Measurements from ENCODE around the gene HSD11B1L. TPM values are rescaled to one million over a fixed set of nuclear protein-coding genes. Genes with fewer than 3 reads are reported as not detected.

The HSD11B1L gene
- 2.4 TPM for total RNA-seq
- 1 to 10 TPM; 1.8 to 3.0 (median 2.3) TPM for polyA plus RNA-seq

GRCh38 chr19:5680437-5681368, at the start of gene HSD11B1L, which contains the start of gene MICOS13:
Gene HSD11B1L (plus strand): TSS chr19:5681027. CDS start chr19:5684833, 3,806 bp downstream.
Gene MICOS13 (minus strand): TSS chr19:5680516. CDS start chr19:5680486, 30 bp downstream.
- Histone ChIP-seq H3K36me3 (ENCODE audit: control insufficient read depth, insufficient read depth, low read length) (no peaks in the 10 kb centered on the region), H3K9me3 (ENCODE audit: control insufficient read depth in 2 of 2, low read length in 2 of 2) (no peaks in the 10 kb centered on the region), H3K4me1 (ENCODE audit: control insufficient read depth, insufficient read depth, low read length, poor library complexity, severe bottlenecking) (peaks cover 18% of the 10 kb centered on the region), H3K4me3 (ENCODE audit: low read depth, low read length) (peak within 1 kb of the TSS; percentile 80), H3K27ac (ENCODE audit: insufficient read depth, low read length, poor library complexity, severe bottlenecking) (peak within 1 kb of the TSS; percentile 97), H3K27me3 (ENCODE audit: control insufficient read depth, insufficient read depth, low read length) (no peaks in the 10 kb centered on the region)
- peak; percentile 97 to 99 (median 99) for DNase-seq
- Mint-ChIP-seq H3K9me3 (peaks cover 0 to 3% (median 0%) of the 10 kb centered on the region in 7 donors), H3K27ac (peak within 1 kb of the TSS; percentile 92 to 100 (median 99)), H3K27me3 (peaks cover 8% of the 10 kb centered on the region), H3K4me1 (peaks cover 0 to 35% (median 18%) of the 10 kb centered on the region in 4 donors), H3K36me3 (no peaks in the 10 kb centered on the region), H3K4me3 (peak within 1 kb of the TSS; percentile 92 to 94 (median 94))
- peak; percentile 95 to 97 for ATAC-seq (ENCODE audit: low read depth in 2 of 2)

GRCh38 chr19:5631567-5632240, 49.1 kb upstream of the HSD11B1L start:
- ATAC-seq (ENCODE audit: low read depth in 2 of 2) = no peak
- no peak overlapping the region for H3K27ac ChIP-seq (ENCODE audit: insufficient read depth, low read length, poor library complexity, severe bottlenecking)

GRCh38 chr19:5632241-5632612, 48.6 kb upstream of the HSD11B1L start:
- no peak for DNase-seq
- H3K27ac ChIP-seq (ENCODE audit: insufficient read depth, low read length, poor library complexity, severe bottlenecking) = no peak overlapping the region
- no peaks in the 10 kb centered on the region for H3K27me3 Mint-ChIP-seq
- H3K27ac Mint-ChIP-seq = peak overlapping the region in 1 of 3 donors; percentile 33
- H3K4me3 Mint-ChIP-seq = peak overlapping the region in 1 of 4 donors; percentile 39
- H3K4me1 Mint-ChIP-seq = peaks cover 26 to 85% (median 65%) of the 10 kb centered on the region in 4 donors
- ATAC-seq (ENCODE audit: low read depth in 2 of 2) = no peak
- H3K9me3 Mint-ChIP-seq = no peaks in the 10 kb centered on the region
- no peak overlapping the region for H3K4me3 ChIP-seq (ENCODE audit: low read depth, low read length)
- peaks cover 45% of the 10 kb centered on the region for H3K4me1 ChIP-seq (ENCODE audit: control insufficient read depth, insufficient read depth, low read length, poor library complexity, severe bottlenecking)
- H3K36me3 Mint-ChIP-seq = peaks cover 27% of the 10 kb centered on the region
- H3K27me3 ChIP-seq (ENCODE audit: control insufficient read depth, insufficient read depth, low read length) = no peaks in the 10 kb centered on the region
- H3K36me3 ChIP-seq (ENCODE audit: control insufficient read depth, insufficient read depth, low read length) = peaks cover 51% of the 10 kb centered on the region
- no peaks in the 10 kb centered on the region for H3K9me3 ChIP-seq (ENCODE audit: control insufficient read depth in 2 of 2, low read length in 2 of 2)

More at GRCh38 chr19:5631567-5632240, 49.1 kb upstream of the HSD11B1L start:
- no peak for DNase-seq
- Mint-ChIP-seq H3K4me1 (peaks cover 26 to 89% (median 65%) of the 10 kb centered on the region in 4 donors), H3K27me3 (no peaks in the 10 kb centered on the region), H3K4me3 (peak overlapping the region; percentile 1 to 75 (median 58)), H3K27ac (peak overlapping the region in 2 of 3 donors; percentile 33 to 63), H3K9me3 (no peaks in the 10 kb centered on the region), H3K36me3 (peaks cover 27% of the 10 kb centered on the region)
- Histone ChIP-seq H3K4me3 (ENCODE audit: low read depth, low read length) (no peak overlapping the region), H3K36me3 (ENCODE audit: control insufficient read depth, insufficient read depth, low read length) (peaks cover 56% of the 10 kb centered on the region), H3K9me3 (ENCODE audit: control insufficient read depth in 2 of 2, low read length in 2 of 2) (no peaks in the 10 kb centered on the region), H3K4me1 (ENCODE audit: control insufficient read depth, insufficient read depth, low read length, poor library complexity, severe bottlenecking) (peaks cover 50% of the 10 kb centered on the region), H3K27me3 (ENCODE audit: control insufficient read depth, insufficient read depth, low read length) (no peaks in the 10 kb centered on the region)

- Mint-ChIP-seq H3K9me3 (no peaks in the 10 kb centered on the region), H3K4me3 (peak overlapping the region in 1 of 4 donors; percentile 39), H3K36me3 (peaks cover 23% of the 10 kb centered on the region), H3K4me1 (peaks cover 26 to 86% (median 64%) of the 10 kb centered on the region in 4 donors), H3K27me3 (no peaks in the 10 kb centered on the region), H3K27ac (peak overlapping the region in 2 of 3 donors; percentile 32 to 33)
- Histone ChIP-seq H3K27ac (ENCODE audit: insufficient read depth, low read length, poor library complexity, severe bottlenecking) (no peak overlapping the region), H3K4me3 (ENCODE audit: low read depth, low read length) (no peak overlapping the region), H3K4me1 (ENCODE audit: control insufficient read depth, insufficient read depth, low read length, poor library complexity, severe bottlenecking) (peaks cover 41% of the 10 kb centered on the region), H3K36me3 (ENCODE audit: control insufficient read depth, insufficient read depth, low read length) (peaks cover 47% of the 10 kb centered on the region), H3K27me3 (ENCODE audit: control insufficient read depth, insufficient read depth, low read length) (no peaks in the 10 kb centered on the region), H3K9me3 (ENCODE audit: control insufficient read depth in 2 of 2, low read length in 2 of 2) (no peaks in the 10 kb centered on the region)
- no peak for ATAC-seq (ENCODE audit: low read depth in 2 of 2)
- no peak for DNase-seq
Measured at GRCh38 chr19:5632657-5633056, 48.2 kb upstream of the HSD11B1L start.

GRCh38 chr19:5635427-5635826, 45.4 kb upstream of the HSD11B1L start:
- no peak for ATAC-seq (ENCODE audit: low read depth in 2 of 2)
- no peaks in the 10 kb centered on the region for H3K9me3 ChIP-seq (ENCODE audit: control insufficient read depth in 2 of 2, low read length in 2 of 2)
- Mint-ChIP-seq H3K27ac (no peak overlapping the region), H3K4me1 (peaks cover 22 to 71% (median 53%) of the 10 kb centered on the region in 4 donors), H3K36me3 (peaks cover 7% of the 10 kb centered on the region), H3K4me3 (peak overlapping the region in 2 of 4 donors; percentile 0 to 48), H3K9me3 (no peaks in the 10 kb centered on the region), H3K27me3 (no peaks in the 10 kb centered on the region)
- peak overlapping the region; percentile 4 for H3K4me3 ChIP-seq (ENCODE audit: low read depth, low read length)
- DNase-seq = no peak
- H3K4me1 ChIP-seq (ENCODE audit: control insufficient read depth, insufficient read depth, low read length, poor library complexity, severe bottlenecking) = peaks cover 14% of the 10 kb centered on the region
- no peak overlapping the region for H3K27ac ChIP-seq (ENCODE audit: insufficient read depth, low read length, poor library complexity, severe bottlenecking)
- H3K27me3 ChIP-seq (ENCODE audit: control insufficient read depth, insufficient read depth, low read length) = no peaks in the 10 kb centered on the region
- H3K36me3 ChIP-seq (ENCODE audit: control insufficient read depth, insufficient read depth, low read length) = peaks cover 25% of the 10 kb centered on the region

- H3K27me3 Mint-ChIP-seq = no peaks in the 10 kb centered on the region
- H3K4me1 ChIP-seq (ENCODE audit: control insufficient read depth, insufficient read depth, low read length, poor library complexity, severe bottlenecking) = no peaks in the 10 kb centered on the region
- peaks cover 7% of the 10 kb centered on the region for H3K36me3 Mint-ChIP-seq
- peak overlapping the region in 1 of 3 donors; percentile 11 for H3K27ac Mint-ChIP-seq
- H3K36me3 ChIP-seq (ENCODE audit: control insufficient read depth, insufficient read depth, low read length) = peaks cover 39% of the 10 kb centered on the region
- H3K27me3 ChIP-seq (ENCODE audit: control insufficient read depth, insufficient read depth, low read length) = no peaks in the 10 kb centered on the region
- ATAC-seq (ENCODE audit: low read depth in 2 of 2) (no peak), DNase-seq (no peak)
- H3K9me3 Mint-ChIP-seq = no peaks in the 10 kb centered on the region
- no peaks in the 10 kb centered on the region for H3K9me3 ChIP-seq (ENCODE audit: control insufficient read depth in 2 of 2, low read length in 2 of 2)
- H3K4me3 Mint-ChIP-seq = no peak overlapping the region
- peaks cover 7 to 59% (median 38%) of the 10 kb centered on the region in 4 donors for H3K4me1 Mint-ChIP-seq
- no peak overlapping the region for H3K4me3 ChIP-seq (ENCODE audit: low read depth, low read length)
- no peak overlapping the region for H3K27ac ChIP-seq (ENCODE audit: insufficient read depth, low read length, poor library complexity, severe bottlenecking)
Measured at GRCh38 chr19:5637971-5638370, 42.9 kb upstream of the HSD11B1L start.

GRCh38 chr19:5641171-5641570, 39.7 kb upstream of the HSD11B1L start:
- peak overlapping the region in 1 of 4 donors; percentile 1 for H3K4me3 Mint-ChIP-seq
- H3K36me3 ChIP-seq (ENCODE audit: control insufficient read depth, insufficient read depth, low read length) = peaks cover 58% of the 10 kb centered on the region

More at GRCh38 chr19:5641171-5641570, 39.7 kb upstream of the HSD11B1L start:
- Histone ChIP-seq H3K4me1 (ENCODE audit: control insufficient read depth, insufficient read depth, low read length, poor library complexity, severe bottlenecking) (no peaks in the 10 kb centered on the region), H3K27me3 (ENCODE audit: control insufficient read depth, insufficient read depth, low read length) (no peaks in the 10 kb centered on the region), H3K27ac (ENCODE audit: insufficient read depth, low read length, poor library complexity, severe bottlenecking) (no peak overlapping the region), H3K9me3 (ENCODE audit: control insufficient read depth in 2 of 2, low read length in 2 of 2) (no peaks in the 10 kb centered on the region), H3K4me3 (ENCODE audit: low read depth, low read length) (no peak overlapping the region)
- peak overlapping the region in 1 of 3 donors; percentile 89 for H3K27ac Mint-ChIP-seq
- no peaks in the 10 kb centered on the region for H3K27me3 Mint-ChIP-seq
- peaks cover 30% of the 10 kb centered on the region for H3K36me3 Mint-ChIP-seq
- no peak for DNase-seq
- peaks cover 0 to 51% (median 36%) of the 10 kb centered on the region in 4 donors for H3K4me1 Mint-ChIP-seq
- no peak for ATAC-seq (ENCODE audit: low read depth in 2 of 2)
- H3K9me3 Mint-ChIP-seq = no peaks in the 10 kb centered on the region

All from CD4-positive, CD25-positive, alpha-beta regulatory T cell (primary cell).